Measurements from ENCODE around the gene ATP1B1. TPM values are rescaled to one million over a fixed set of nuclear protein-coding genes. Genes with fewer than 3 reads are reported as not detected.

The ATP1B1 gene
- total RNA-seq, 1 experiment from 2014 or later: not detected

DNA sequence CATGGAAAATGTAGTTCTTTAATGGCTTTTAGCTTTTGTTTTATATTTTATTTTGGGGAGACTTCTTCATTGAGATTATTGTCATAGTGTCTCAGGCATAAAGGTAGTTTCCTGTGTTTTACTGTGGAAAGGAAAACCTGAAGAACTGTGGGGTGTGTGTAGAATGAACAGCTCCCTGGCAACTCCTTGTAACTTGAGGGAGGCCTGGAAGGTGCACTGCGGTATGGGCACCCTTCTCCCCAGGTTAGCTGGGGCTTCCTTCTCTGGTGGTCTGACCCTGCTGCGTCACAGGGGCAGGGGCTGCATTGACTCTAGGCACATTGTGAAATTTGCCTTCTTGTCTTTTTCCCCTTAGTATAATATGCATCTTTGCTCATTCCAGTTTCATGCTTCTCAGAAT lies 1.7 kb downstream of the ATP1B1 start:
- no peak overlapping the region for H2AFZ ChIP-seq (ENCODE audit: low read length)

GRCh38 chr1:169108863-169109560 lies 2.5 kb downstream of the ATP1B1 start:
- no peak overlapping the region for H2AFZ ChIP-seq (ENCODE audit: low read length)
- no peaks in the 10 kb centered on the region for H3K27me3 ChIP-seq (ENCODE audit: low read length)
- no peaks in the 10 kb centered on the region for H4K20me1 ChIP-seq (ENCODE audit: insufficient read depth, low read depth, low read length)
- DNase-seq: peak; percentile 51
- no peaks in the 10 kb centered on the region for H3K9me3 ChIP-seq (ENCODE audit: low read length)
- H3K79me2 ChIP-seq (ENCODE audit: low read length): no peaks in the 10 kb centered on the region
- no peaks in the 10 kb centered on the region for H3K9me2 ChIP-seq (replicated peaks; ENCODE audit: insufficient read depth, low read length)
- peaks cover 9% of the 10 kb centered on the region for H3K4me1 ChIP-seq (ENCODE audit: low read length)
- no peaks in the 10 kb centered on the region for H3K36me3 ChIP-seq (ENCODE audit: insufficient read depth, low read length)
- no peak overlapping the region for H3K4me2 ChIP-seq (ENCODE audit: low read depth, low read length, poor library complexity, severe bottlenecking)
- no peak overlapping the region for H3K27ac ChIP-seq (ENCODE audit: low read length)
- no peak overlapping the region for H3K4me3 ChIP-seq (ENCODE audit: low read length)
- no peak overlapping the region for H3K9ac ChIP-seq (ENCODE audit: low read length)

More for the DNA sequence above, 1.7 kb downstream of the ATP1B1 start:
- no peak for DNase-seq
- Histone ChIP-seq H3K79me2 (ENCODE audit: low read length) (no peaks in the 10 kb centered on the region), H3K27ac (ENCODE audit: low read length) (no peak overlapping the region), H3K4me1 (ENCODE audit: low read length) (peaks cover 5% of the 10 kb centered on the region), H3K4me3 (ENCODE audit: low read length) (no peak overlapping the region), H3K36me3 (ENCODE audit: insufficient read depth, low read length) (no peaks in the 10 kb centered on the region), H4K20me1 (ENCODE audit: insufficient read depth, low read depth, low read length) (no peaks in the 10 kb centered on the region), H3K27me3 (ENCODE audit: low read length) (no peaks in the 10 kb centered on the region), H3K9me3 (ENCODE audit: low read length) (no peaks in the 10 kb centered on the region), H3K4me2 (ENCODE audit: low read depth, low read length, poor library complexity, severe bottlenecking) (no peak overlapping the region), H3K9ac (ENCODE audit: low read length) (no peak overlapping the region), H3K9me2 (replicated peaks; ENCODE audit: insufficient read depth, low read length) (no peaks in the 10 kb centered on the region)

GRCh38 chr1:169109561-169110134 lies 3.2 kb downstream of the ATP1B1 start:
- H3K36me3 ChIP-seq (ENCODE audit: insufficient read depth, low read length): no peaks in the 10 kb centered on the region
- no peak overlapping the region for H3K4me3 ChIP-seq (ENCODE audit: low read length)
- H3K4me1 ChIP-seq (ENCODE audit: low read length): peaks cover 9% of the 10 kb centered on the region
- H3K79me2 ChIP-seq (ENCODE audit: low read length): no peaks in the 10 kb centered on the region
- H3K9me3 ChIP-seq (ENCODE audit: low read length): no peaks in the 10 kb centered on the region
- H4K20me1 ChIP-seq (ENCODE audit: insufficient read depth, low read depth, low read length): no peaks in the 10 kb centered on the region
- H3K9me2 ChIP-seq (replicated peaks; ENCODE audit: insufficient read depth, low read length): no peaks in the 10 kb centered on the region
- H3K9ac ChIP-seq (ENCODE audit: low read length): no peak overlapping the region
- H3K27me3 ChIP-seq (ENCODE audit: low read length): no peaks in the 10 kb centered on the region
- no peak for DNase-seq
- no peak overlapping the region for H2AFZ ChIP-seq (ENCODE audit: low read length)
- H3K4me2 ChIP-seq (ENCODE audit: low read depth, low read length, poor library complexity, severe bottlenecking): no peak overlapping the region
- H3K27ac ChIP-seq (ENCODE audit: low read length): no peak overlapping the region

DNA sequence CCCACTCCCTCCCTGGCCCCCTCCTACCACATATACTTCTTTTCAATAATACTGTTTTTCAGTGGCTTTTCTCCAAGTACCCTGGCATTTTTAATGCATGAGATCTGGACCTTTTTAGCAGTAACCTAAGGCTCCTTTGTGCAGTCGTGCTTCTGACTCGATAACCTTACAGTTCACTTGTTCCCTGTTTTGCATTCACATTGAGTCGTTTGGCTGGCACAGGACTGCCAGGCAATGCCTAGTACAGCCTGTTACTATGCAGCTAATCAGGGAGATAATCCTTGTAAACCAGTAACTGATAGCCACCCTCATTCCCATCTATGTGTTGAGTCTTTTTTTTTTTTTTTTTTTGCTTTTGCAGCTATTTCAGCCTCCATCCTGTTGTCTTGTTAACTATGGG lies 3.7 kb downstream of the ATP1B1 start:
- no peaks in the 10 kb centered on the region for H3K79me2 ChIP-seq (ENCODE audit: low read length)
- H3K36me3 ChIP-seq (ENCODE audit: insufficient read depth, low read length): no peaks in the 10 kb centered on the region
- no peak for DNase-seq
- no peak overlapping the region for H2AFZ ChIP-seq (ENCODE audit: low read length)
- H4K20me1 ChIP-seq (ENCODE audit: insufficient read depth, low read depth, low read length): no peaks in the 10 kb centered on the region
- no peaks in the 10 kb centered on the region for H3K9me3 ChIP-seq (ENCODE audit: low read length)
- no peak overlapping the region for H3K27ac ChIP-seq (ENCODE audit: low read length)
- peaks cover 9% of the 10 kb centered on the region for H3K4me1 ChIP-seq (ENCODE audit: low read length)
- H3K4me3 ChIP-seq (ENCODE audit: low read length): no peak overlapping the region
- no peak overlapping the region for H3K9ac ChIP-seq (ENCODE audit: low read length)
- H3K4me2 ChIP-seq (ENCODE audit: low read depth, low read length, poor library complexity, severe bottlenecking): no peak overlapping the region
- no peaks in the 10 kb centered on the region for H3K27me3 ChIP-seq (ENCODE audit: low read length)
- no peaks in the 10 kb centered on the region for H3K9me2 ChIP-seq (replicated peaks; ENCODE audit: insufficient read depth, low read length)

DNA sequence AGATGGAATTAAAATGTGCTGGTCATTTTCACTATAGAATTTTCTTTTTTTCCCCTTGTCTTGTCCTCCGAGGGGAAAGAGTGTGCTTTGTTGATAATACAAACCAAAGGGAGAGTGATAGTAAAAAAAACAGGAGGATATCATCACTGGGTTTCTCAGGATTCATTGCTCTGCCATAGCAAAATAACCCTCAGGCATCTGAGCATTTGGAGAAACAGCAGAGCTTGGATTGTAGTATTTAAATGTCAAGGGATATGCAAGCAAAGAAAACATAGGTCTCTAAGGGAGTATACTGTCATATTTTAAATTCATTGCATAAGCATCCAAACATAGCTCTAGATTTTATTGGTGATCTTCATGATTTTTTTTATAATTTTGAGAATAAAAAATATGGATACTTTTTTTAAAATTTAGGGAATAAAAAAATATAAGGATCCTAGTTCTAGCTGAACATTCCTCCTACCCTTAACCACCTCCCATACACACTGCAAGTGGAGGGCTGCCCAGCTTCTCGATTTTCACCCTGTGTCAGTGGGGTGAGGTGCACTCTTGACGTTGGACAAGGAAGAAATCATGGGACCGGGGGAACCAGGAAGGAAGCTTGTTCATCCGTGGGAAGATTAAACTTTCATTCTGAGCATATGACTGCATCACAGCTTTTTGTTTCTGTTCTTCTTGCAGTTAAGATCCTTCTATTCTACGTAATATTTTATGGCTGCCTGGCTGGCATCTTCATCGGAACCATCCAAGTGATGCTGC lies 4.4 kb downstream of the ATP1B1 start:
- H3K4me3 ChIP-seq (ENCODE audit: low read length): no peak overlapping the region
- no peaks in the 10 kb centered on the region for H4K20me1 ChIP-seq (ENCODE audit: insufficient read depth, low read depth, low read length)
- H3K27me3 ChIP-seq (ENCODE audit: low read length): no peaks in the 10 kb centered on the region
- no peak overlapping the region for H2AFZ ChIP-seq (ENCODE audit: low read length)
- no peak for DNase-seq
- no peaks in the 10 kb centered on the region for H3K36me3 ChIP-seq (ENCODE audit: insufficient read depth, low read length)
- H3K9me3 ChIP-seq (ENCODE audit: low read length): no peaks in the 10 kb centered on the region
- H3K27ac ChIP-seq (ENCODE audit: low read length): no peak overlapping the region
- H3K9ac ChIP-seq (ENCODE audit: low read length): no peak overlapping the region
- no peaks in the 10 kb centered on the region for H3K9me2 ChIP-seq (replicated peaks; ENCODE audit: insufficient read depth, low read length)
- peaks cover 4% of the 10 kb centered on the region for H3K4me1 ChIP-seq (ENCODE audit: low read length)
- no peaks in the 10 kb centered on the region for H3K79me2 ChIP-seq (ENCODE audit: low read length)
- no peak overlapping the region for H3K4me2 ChIP-seq (ENCODE audit: low read depth, low read length, poor library complexity, severe bottlenecking)

DNA sequence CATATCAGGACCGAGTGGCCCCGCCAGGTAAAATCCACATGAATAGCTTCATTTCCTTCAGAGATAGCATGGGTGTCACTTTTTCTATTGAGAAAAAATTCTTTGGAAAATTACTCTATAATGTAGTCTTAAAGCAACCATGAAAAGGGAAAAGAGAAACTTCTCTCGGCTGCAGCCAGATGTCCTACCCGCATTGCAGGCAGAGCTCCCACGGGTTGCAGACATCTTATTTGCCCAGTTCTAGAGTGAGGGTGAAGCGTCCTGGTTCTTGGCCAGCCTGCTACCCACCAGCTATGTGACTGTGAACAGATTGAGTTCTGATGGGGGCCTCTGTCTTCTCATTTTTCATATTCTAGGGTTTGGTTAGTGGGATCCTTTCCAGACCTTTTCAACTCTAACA lies 5.0 kb downstream of the ATP1B1 start:
- H3K4me1 ChIP-seq (ENCODE audit: low read length): peaks cover 4% of the 10 kb centered on the region
- no peaks in the 10 kb centered on the region for H3K79me2 ChIP-seq (ENCODE audit: low read length)
- H3K4me2 ChIP-seq (ENCODE audit: low read depth, low read length, poor library complexity, severe bottlenecking): no peak overlapping the region
- no peak overlapping the region for H3K27ac ChIP-seq (ENCODE audit: low read length)
- H2AFZ ChIP-seq (ENCODE audit: low read length): no peak overlapping the region
- no peaks in the 10 kb centered on the region for H3K9me3 ChIP-seq (ENCODE audit: low read length)
- no peak overlapping the region for H3K9ac ChIP-seq (ENCODE audit: low read length)
- H3K4me3 ChIP-seq (ENCODE audit: low read length): no peak overlapping the region
- DNase-seq: no peak
- H3K27me3 ChIP-seq (ENCODE audit: low read length): no peaks in the 10 kb centered on the region
- H4K20me1 ChIP-seq (ENCODE audit: insufficient read depth, low read depth, low read length): no peaks in the 10 kb centered on the region
- no peaks in the 10 kb centered on the region for H3K36me3 ChIP-seq (ENCODE audit: insufficient read depth, low read length)
- no peaks in the 10 kb centered on the region for H3K9me2 ChIP-seq (replicated peaks; ENCODE audit: insufficient read depth, low read length)

DNA sequence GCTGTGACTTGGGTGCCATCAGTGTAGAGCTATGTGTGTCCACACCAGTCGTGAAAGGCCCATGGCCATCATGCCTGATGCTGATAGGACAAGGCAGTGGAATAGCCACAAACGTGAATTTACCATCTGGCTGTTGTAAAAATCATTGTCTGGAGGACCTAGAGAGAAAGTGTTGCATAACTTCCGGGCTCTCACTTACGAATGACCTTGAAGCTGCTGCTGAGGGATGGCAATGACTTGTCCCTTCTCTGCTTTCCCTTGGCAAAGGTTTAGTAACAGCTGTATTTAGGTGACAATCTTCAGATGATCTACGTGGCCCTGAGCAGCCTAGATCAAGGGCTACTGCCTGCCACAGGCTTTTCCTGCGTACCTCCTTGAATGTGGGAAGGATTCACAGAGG lies 5.8 kb downstream of the ATP1B1 start:
- no peak overlapping the region for H3K9ac ChIP-seq (ENCODE audit: low read length)
- no peaks in the 10 kb centered on the region for H3K9me3 ChIP-seq (ENCODE audit: low read length)
- no peak overlapping the region for H3K27ac ChIP-seq (ENCODE audit: low read length)
- no peaks in the 10 kb centered on the region for H3K79me2 ChIP-seq (ENCODE audit: low read length)
- no peak overlapping the region for H3K4me2 ChIP-seq (ENCODE audit: low read depth, low read length, poor library complexity, severe bottlenecking)
- H3K36me3 ChIP-seq (ENCODE audit: insufficient read depth, low read length): no peaks in the 10 kb centered on the region
- no peaks in the 10 kb centered on the region for H3K9me2 ChIP-seq (replicated peaks; ENCODE audit: insufficient read depth, low read length)
- DNase-seq: no peak
- no peaks in the 10 kb centered on the region for H4K20me1 ChIP-seq (ENCODE audit: insufficient read depth, low read depth, low read length)
- no peaks in the 10 kb centered on the region for H3K27me3 ChIP-seq (ENCODE audit: low read length)
- no peak overlapping the region for H3K4me3 ChIP-seq (ENCODE audit: low read length)
- peaks cover 4% of the 10 kb centered on the region for H3K4me1 ChIP-seq (ENCODE audit: low read length)
- H2AFZ ChIP-seq (ENCODE audit: low read length): no peak overlapping the region

GRCh38 chr1:169113613-169114119 lies 7.2 kb downstream of the ATP1B1 start:
- peak; percentile 58 for DNase-seq
- peak overlapping the region; percentile 59 for H3K4me3 ChIP-seq (ENCODE audit: low read length)
- no peaks in the 10 kb centered on the region for H3K27me3 ChIP-seq (ENCODE audit: low read length)
- no peaks in the 10 kb centered on the region for H3K36me3 ChIP-seq (ENCODE audit: insufficient read depth, low read length)
- H3K27ac ChIP-seq (ENCODE audit: low read length): no peak overlapping the region
- peak overlapping the region; percentile 44 for H3K9ac ChIP-seq (ENCODE audit: low read length)
- H3K9me2 ChIP-seq (replicated peaks; ENCODE audit: insufficient read depth, low read length): no peaks in the 10 kb centered on the region
- peak overlapping the region; percentile 52 for H3K4me2 ChIP-seq (ENCODE audit: low read depth, low read length, poor library complexity, severe bottlenecking)
- peaks cover 4% of the 10 kb centered on the region for H3K4me1 ChIP-seq (ENCODE audit: low read length)
- H3K79me2 ChIP-seq (ENCODE audit: low read length): no peaks in the 10 kb centered on the region
- peak overlapping the region; percentile 78; the same call in 1 of the 2 replicates for H2AFZ ChIP-seq (ENCODE audit: low read length)
- no peaks in the 10 kb centered on the region for H4K20me1 ChIP-seq (ENCODE audit: insufficient read depth, low read depth, low read length)
- no peaks in the 10 kb centered on the region for H3K9me3 ChIP-seq (ENCODE audit: low read length)
